HG02852 (cell line): ENCODE results near the gene ANXA8L1.
"Not testable (repeated sequence)": the region's sequence is repeated elsewhere in the genome, so short reads cannot be mapped to it uniquely, and the experiment has no call there.

ENCODE experiments used
- ATAC-seq: cut with Tn5 transposase; IDR thresholded peaks from one replicate; pipeline ENCODE4 v1.9.1; 2021; ENCODE audit warnings: mild to moderate bottlenecking, moderate library complexity; ENCODE audit not compliant: unreplicated experiment

The ANXA8L1 gene

DNA sequence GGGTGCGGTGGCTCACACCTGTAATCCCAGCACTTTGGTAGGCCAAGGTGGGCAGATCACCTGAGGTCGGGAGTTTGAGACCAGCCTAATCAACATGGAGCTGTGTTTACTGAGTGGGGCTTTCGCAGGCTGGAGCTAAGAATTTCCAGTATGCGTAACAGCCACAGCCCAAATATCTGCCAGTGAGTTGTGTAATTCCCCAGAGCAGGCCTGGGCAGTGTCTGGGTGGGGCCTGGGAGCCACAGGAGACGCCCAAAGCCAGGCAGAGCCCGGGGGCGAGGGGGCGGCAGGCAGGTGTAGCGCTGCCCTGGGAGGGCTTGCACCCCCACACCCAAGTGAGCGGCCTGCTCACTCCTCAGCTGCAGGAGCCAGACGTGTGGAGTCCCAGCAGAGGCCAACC lies at the start of gene ANXA8L1:
TSS of gene ANXA8L1 (plus strand) at position 371 of the 400 bp plus-strand sequence. CDS start 76 bp downstream, outside the sequence.
- ATAC-seq, result not testable (repeated sequence)

- no peak for ATAC-seq
Measured at GRCh38 chr10:46326066-46326465, 49.5 kb upstream of the ANXA8L1 start.

GRCh38 chr10:46326971-46327370 lies 48.6 kb upstream of the ANXA8L1 start:
- ATAC-seq, result no peak

DNA sequence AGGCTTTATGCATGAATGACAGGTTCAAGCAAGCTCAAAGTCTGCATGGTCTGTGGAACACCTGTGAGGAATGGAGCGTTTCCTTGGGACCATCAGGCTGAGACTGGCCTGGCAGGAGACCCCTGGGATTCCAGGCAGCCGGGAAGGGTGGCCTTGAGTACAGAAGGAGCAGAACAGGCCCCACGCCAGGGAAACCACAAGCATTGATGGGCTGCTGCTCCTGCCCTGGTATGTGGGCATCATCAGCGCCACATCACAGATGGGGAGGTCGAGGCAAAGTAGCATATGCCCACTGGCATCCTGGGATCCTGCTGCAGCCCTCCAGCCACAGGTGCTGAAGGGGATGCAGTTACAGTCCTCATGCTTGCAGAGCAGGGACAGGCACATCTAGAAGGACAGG lies 47.9 kb upstream of the ANXA8L1 start:
- ATAC-seq, result no peak

DNA sequence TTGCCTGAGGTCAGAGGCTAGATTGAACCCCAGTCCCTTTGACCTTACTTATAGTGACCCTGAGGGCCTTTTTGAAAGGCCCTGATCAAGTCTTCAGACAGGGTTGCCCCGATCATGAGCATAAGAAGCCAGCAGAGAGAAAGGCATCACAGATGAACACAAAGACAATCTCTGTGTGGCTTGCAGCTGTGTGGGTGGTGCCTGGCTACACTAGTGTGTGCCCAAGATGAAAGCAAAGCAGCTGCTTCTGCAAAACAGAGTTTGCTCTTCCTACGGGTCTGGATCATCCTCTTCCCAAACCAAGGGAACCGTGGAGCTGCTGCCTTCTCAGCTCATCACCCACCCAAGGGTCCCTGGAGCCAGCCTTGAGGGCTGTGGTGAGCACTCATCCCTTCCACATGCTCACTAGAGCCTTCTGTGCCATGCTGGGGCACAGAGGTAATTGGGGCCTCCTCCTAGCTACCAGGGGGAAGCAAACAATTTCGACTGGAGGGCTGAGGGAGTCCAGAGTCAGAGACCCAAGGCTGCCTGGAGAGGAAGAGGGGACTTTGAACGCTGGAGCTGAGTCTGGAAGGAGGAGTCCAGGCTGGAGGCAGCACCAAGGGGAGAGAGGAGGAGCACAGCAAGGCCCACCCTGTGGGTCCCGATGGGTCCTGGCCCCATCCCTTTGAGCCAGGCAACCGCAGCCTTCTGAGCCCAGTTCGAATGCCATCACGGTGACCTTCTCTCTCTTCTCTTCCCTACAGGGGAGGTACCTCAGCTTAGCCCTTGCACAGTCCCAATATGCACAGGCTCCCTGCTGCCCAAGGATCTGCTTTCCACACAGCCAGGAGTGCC lies 46.5 kb upstream of the ANXA8L1 start:
- no peak for ATAC-seq

DNA sequence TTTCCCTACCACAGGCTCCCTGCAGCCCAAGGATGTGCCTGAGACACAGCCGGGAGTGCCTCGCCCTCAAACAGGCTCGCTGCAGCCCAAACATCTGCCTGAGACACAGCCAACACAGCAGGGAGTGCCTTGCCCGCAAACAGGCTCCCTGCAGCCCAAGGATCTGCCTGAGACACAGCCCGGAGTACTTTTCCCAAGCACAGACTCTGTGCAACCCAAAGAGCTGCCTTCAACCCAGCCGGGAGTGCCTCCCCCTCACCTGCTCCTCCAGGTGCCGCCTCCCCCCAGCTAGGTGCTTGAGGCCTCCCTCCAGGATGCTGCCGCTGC lies 45.9 kb upstream of the ANXA8L1 start:
- ATAC-seq, result no peak

DNA sequence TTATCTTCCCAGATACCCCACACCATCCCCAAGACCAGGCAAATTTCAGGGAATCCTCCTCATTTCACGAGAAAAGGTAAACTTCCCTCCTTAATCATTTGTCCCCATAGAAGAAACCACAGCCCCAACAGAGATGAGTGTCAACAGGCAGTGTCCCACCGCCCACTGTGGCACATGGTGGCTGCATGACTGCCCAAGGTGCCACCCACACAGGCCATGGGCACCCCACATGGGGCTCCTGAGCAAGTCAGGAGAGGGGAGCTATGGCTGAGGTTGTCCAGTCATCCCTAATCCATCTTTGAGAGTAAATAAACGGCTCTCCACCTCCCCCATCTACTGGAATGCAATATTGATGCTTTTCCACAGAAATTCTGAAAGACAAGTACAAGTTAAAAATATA lies 44.7 kb upstream of the ANXA8L1 start:
- no peak for ATAC-seq

- ATAC-seq, result not testable (repeated sequence)
Measured at GRCh38 chr10:46365484-46365883, 10.1 kb upstream of the ANXA8L1 start.

- not testable (repeated sequence) for ATAC-seq
Measured at GRCh38 chr10:46367209-46367608, 8.4 kb upstream of the ANXA8L1 start.

DNA sequence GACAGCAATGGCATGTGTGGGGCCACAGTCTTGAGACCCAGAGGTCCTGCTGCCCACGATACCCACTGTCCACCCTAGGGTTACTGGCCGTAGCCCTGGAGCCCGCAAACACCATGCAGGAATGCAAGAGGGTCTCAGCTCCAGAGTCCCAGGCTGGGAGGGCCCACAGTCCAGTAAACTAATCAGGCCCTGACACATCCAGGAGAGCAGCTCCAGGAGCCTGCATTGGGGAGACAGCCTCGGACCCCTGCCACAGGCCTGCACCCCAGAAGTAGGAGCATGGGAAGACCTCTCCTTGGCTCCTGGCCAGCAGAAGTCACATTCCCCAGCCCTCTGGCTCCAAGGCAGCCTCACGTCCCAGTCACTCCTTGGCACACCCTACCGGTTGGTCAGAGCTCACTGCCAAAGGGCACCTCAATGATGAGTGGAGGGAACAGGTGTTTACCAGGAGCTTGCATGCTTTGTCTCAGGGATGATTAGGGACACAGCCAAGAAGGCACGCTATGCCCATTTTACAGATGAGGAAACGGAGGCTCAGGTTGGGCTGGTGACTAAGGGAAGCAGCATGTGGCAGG lies 7.8 kb upstream of the ANXA8L1 start:
- ATAC-seq, result not testable (repeated sequence)

- not testable (repeated sequence) for ATAC-seq
Measured at GRCh38 chr10:46368956-46369355, 6.6 kb upstream of the ANXA8L1 start.

DNA sequence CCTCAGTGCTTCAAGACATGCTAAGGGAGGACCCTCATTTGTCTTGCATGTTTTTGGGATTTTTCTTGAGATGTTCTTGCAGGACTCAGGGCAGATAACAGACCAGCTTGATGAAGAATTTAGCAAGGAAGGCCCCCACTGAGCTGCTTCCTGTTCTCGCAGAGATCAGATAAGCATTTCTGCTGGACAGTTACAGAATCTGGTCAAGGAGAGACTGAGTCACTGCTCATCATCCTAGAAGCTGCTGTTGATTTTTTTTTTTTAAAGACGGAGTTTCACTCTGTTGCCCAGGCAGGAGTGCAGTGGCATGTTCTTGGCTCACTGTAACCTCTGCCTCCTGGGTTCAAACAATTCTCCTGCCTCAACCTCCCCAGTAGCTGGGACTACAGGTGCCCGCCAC lies 1.2 kb upstream of the ANXA8L1 start:
- not testable (repeated sequence) for ATAC-seq

DNA sequence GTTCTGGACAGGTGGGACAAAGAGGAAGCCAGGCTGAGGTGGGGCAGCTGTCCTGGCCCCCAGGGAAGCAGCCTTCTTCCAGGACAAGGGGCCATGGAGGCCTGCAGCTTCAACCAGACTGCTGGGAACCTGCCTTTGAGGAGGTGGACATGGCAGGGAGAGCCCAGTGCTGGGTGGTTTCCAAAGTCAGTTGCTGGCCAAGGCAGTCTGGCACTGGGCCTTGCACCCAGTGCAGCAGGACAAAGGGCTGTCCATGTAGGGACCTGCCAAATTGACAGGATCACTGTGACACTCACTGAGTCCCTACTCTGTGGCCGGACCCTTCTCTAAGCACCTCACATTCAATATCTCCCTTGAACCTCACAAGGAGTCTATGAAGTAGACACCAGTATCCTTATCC lies 1.4 kb downstream of the ANXA8L1 start:
- ATAC-seq, result not testable (repeated sequence)

DNA sequence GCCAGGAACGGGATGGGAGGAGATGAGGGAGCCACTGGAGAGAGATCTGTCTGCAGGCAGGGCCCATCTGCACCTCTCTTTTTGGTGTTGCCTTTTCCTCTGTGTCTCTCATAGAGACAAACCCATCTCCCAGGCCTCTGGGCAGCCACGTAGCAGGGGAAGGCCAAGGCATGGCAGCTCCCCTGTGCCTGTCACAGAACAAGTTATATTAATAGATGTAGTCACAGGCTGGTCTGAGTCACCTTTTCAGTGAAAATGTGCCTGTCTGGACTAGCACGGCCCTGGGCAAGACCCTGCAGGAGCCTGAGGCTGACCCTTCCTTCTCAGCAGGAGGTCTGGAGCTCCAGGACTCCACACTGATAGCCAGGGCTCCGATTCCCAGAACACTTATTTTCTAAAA lies 2.1 kb downstream of the ANXA8L1 start:
- not testable (repeated sequence) for ATAC-seq

DNA sequence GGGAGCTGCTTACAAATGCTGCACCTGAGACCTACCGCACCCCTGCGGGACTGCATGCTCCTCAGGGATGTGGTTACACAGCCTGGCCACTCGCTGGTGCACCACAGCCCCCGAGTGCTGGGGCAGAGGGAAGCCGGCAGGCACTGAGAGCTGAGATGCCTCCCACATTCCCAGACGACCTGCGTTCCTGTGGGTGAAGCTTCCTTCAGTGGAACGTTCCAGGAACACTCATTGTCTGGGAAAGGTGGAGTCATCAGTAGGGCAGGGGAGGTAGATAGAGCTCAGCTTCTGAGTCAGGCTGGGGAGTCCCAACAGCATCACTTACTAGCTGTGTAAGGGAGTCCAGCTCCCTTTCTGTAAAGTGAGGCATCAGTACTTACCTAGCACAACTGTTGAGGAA lies 2.5 kb downstream of the ANXA8L1 start:
- ATAC-seq, result not testable (repeated sequence)

GRCh38 chr10:46379233-46379848 lies 3.8 kb downstream of the ANXA8L1 start:
- ATAC-seq, result not testable (repeated sequence)

DNA sequence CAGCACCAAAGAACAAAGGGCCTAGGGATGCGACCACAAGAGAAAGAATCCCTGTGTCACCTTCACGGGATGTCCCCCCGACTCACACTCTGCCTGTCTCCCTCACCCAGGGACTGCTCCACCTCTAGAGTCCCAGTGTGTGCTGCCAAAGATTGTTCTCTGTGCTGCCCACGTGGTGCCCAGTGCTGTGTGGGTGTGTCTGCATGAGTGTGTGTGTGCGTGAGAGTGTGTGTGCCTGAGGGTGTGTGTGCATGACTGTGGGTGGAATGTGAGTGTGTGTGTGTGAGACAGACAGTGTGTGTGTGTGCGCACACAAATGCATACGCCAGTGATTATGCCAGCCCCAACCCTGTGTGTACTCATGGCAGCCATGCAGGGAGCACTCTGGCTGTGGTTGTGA lies 10.3 kb downstream of the ANXA8L1 start:
- ATAC-seq, result not testable (repeated sequence)

DNA sequence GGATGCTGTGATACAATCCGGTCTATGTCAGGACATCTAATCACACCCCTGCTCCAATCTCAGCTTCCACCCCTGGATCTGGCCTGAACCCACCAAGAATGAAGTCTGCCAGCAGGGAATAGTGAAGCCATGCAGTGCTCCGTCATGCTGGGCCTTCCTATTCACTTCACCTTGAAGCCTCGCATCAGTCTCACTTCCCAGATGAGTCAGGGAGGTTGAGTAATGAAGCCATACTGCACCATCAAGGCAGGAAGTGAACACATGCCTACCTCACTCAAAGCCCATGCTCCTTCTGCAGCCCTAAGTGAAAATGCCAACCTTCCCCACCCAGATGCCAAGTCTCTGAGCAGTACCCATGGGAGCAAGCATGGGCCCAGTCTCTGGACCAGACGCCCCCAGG lies 11.1 kb downstream of the ANXA8L1 start:
- ATAC-seq, result not testable (repeated sequence)

- not testable (repeated sequence) for ATAC-seq
Measured at GRCh38 chr10:46387309-46387902, 11.8 kb downstream of the ANXA8L1 start.

DNA sequence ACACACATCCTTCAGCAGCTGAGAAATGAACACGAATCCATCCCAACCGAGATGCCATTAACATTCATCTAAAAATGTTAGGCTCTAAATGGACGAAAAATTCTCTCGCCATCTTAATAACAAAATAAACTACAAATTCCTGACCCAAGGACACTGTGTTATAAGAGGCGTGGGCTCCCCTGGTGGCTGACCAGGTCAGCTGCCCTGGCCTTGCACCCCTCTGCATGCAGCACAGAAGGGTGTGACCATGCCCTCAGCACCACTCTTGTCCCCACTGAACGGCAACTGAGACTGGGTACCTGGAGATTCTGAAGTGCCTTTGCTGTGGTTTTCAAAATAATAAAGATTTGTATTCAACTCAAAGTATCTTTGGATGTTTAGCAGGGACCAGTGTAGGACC lies 15.8 kb downstream of the ANXA8L1 start:
- ATAC-seq, result not testable (repeated sequence)

DNA sequence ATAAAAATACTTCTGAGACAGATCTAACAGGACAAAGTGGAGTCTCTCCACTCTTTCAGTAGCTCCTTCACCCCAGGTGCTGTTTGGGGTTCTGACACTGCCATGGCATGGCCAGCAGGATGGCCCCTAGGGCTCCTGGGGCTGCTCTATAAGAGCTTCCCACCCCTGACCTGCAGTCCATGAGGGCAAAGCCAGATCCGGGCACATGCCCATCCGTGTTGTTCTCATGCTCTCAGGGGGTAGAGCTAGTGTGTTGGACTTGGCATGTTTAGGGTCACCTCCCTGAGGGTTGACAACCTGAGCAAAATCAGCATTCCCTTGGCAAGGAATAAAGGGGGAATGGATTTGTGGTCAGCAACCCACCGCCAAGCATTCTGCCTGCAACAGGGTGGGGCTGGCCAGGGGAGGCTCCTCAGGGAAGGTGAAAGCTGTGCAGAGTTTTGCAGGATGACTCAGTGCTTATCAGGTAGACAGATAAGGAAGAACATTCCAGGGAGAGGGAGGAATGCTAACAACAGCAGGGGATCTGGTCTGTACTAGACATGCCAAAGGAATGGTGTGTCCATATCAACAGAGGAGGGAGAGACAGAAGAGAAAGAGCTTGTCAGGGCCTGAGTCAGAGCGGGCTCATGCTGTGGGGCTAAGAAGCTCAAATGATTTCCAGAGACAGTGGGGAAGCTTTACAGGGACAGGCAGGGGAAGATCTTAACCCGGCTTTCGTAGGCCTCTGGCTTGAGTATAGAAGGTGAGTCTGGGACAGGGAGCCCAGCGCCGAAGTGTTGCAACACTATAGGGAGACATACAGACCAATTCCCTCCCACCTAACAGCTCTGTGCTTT lies 21.1 kb downstream of the ANXA8L1 start:
- not testable (repeated sequence) for ATAC-seq
